OCI-LY7 (cell line): ENCODE measurements around the gene ADCY3. TPM values are rescaled to one million over a fixed set of nuclear protein-coding genes. Genes with fewer than 3 reads are reported as not detected.

Source experiments
- BruUV-seq: library from RNA; stranded (reverse); fragments of 400-500 nt; replicated peaks from 2 replicates; lab custom pipeline; 2021; lab: Mats Ljungman, UMichigan
- CTCF ChIA-PET: fragments of 300-600 bp; sonication (Branson Sonifier 250); formaldehyde crosslinking; loops from one replicate; lab custom pipeline; 2022; ENCODE audit warnings: antibody characterized with exemption; ENCODE audit not compliant: unreplicated experiment; lab: Charles Lee
- POLR2A ChIA-PET: fragments of 300-600 bp; sonication (Branson Sonifier 250); formaldehyde crosslinking; loops from one replicate; lab custom pipeline; 2022; ENCODE audit warnings: antibody characterized with exemption; lab: Charles Lee
- DNase-seq: peaks from one replicate; pipeline ENCODE4 v3.0.0-alpha.2; 2015; ENCODE audit warnings: low spot score
- H2AFZ ChIP-seq: fragments of 200-600 bp; sonication (generic), shearing (Covaris generic); 2 replicates; pipeline ENCODE4 v1.6.1; 2014; ENCODE audit warnings: mild to moderate bottlenecking, antibody characterized with exemption, low read length, moderate library complexity
- H3K27ac ChIP-seq: fragments of 200-600 bp; sonication (generic); 2 replicates; pipeline ENCODE4 v1.5.1; 2014; ENCODE audit warnings: mixed run types, low read depth, mild to moderate bottlenecking, moderate library complexity, low read length, inconsistent platforms; ENCODE audit not compliant: poor library complexity, severe bottlenecking
- H3K36me3 ChIP-seq: fragments of 200-600 bp; sonication (generic); 2 replicates; pipeline ENCODE4 v1.6.1; 2014; ENCODE audit warnings: mild to moderate bottlenecking, antibody characterized with exemption, low read length, moderate library complexity, mixed read lengths; ENCODE audit not compliant: insufficient read depth
- H3K4me1 ChIP-seq: fragments of 200-600 bp; sonication (generic); 2 replicates; pipeline ENCODE4 v1.5.1; 2014; ENCODE audit warnings: mild to moderate bottlenecking, low read length; ENCODE audit not compliant: insufficient read depth, poor library complexity, severe bottlenecking
- H3K4me2 ChIP-seq: fragments of 200-600 bp; sonication (generic); 2 replicates; pipeline ENCODE4 v1.6.1; 2014; ENCODE audit warnings: mild to moderate bottlenecking, low read length
- H3K4me3 ChIP-seq: fragments of 200-600 bp; sonication (generic); 2 replicates; pipeline ENCODE4 v1.5.1; 2014; ENCODE audit warnings: mild to moderate bottlenecking, low read depth, low read length; ENCODE audit not compliant: poor library complexity, severe bottlenecking
- H3K79me2 ChIP-seq: fragments of 200-600 bp; sonication (generic); 2 replicates; pipeline ENCODE4 v1.6.1; 2016; ENCODE audit warnings: low read depth, mild to moderate bottlenecking, low read length, moderate library complexity, mixed read lengths; ENCODE audit not compliant: insufficient read depth
- H3K9me2 ChIP-seq: fragments of 200-600 bp; sonication (generic); 2 replicates; pipeline ENCODE4 v1.6.1; 2016; ENCODE audit warnings: mild to moderate bottlenecking, low read length, mixed read lengths; ENCODE audit not compliant: insufficient read depth
- H3K9me3 ChIP-seq: fragments of 200-600 bp; sonication (generic); 2 replicates; pipeline ENCODE4 v1.6.1; 2014; ENCODE audit warnings: mild to moderate bottlenecking, mixed run types, low read length, mixed read lengths
- H4K20me1 ChIP-seq: fragments of 200-600 bp; sonication (generic); 2 replicates; pipeline ENCODE4 v1.6.1; 2014; ENCODE audit warnings: mild to moderate bottlenecking, antibody characterized with exemption, low read length, moderate library complexity, mixed read lengths; ENCODE audit not compliant: insufficient read depth
- EZH2phosphoT487 ChIP-seq: fragments of 200-600 bp; sonication (generic); IDR thresholded peaks from 2 replicates; pipeline ENCODE4 v1.6.1; 2018; ENCODE audit warnings: low read depth, borderline replicate concordance, mild to moderate bottlenecking, mixed run types, antibody characterized with exemption, low read length, moderate library complexity, mixed read lengths
- intact Hi-C: fragments of 100-400 bp; cut with micrococcal nuclease; formaldehyde crosslinking; loops from one replicate; pipeline ENCODE4 v1.10.0; 2022; ENCODE audit not compliant: unreplicated experiment
- total RNA-seq, 2 experiments: library from RNA; depleted of rRNA in 1 of 2; stranded (reverse); fragments of >200 nt in 1 of 2; shearing (Covaris generic) in 1 of 2; gene quantifications; 2 replicates each; pipeline ENCODE4 v1.2.3, GENCODE V29; 2014 to 2022
- TF ChIP-seq, protein P1 (sequence below): fragments of 200-600 bp; sonication (generic); conservative IDR thresholded peaks from 2 replicates; pipeline ENCODE4 v1.5.1; 2014; ENCODE audit warnings: mild to moderate bottlenecking, antibody characterized with exemption, low read length, moderate library complexity, mixed read lengths

ADCY3 gene
- total RNA-seq, 2 experiments from 2014 or later, result 45.8 to 55.0 TPM

DNA sequence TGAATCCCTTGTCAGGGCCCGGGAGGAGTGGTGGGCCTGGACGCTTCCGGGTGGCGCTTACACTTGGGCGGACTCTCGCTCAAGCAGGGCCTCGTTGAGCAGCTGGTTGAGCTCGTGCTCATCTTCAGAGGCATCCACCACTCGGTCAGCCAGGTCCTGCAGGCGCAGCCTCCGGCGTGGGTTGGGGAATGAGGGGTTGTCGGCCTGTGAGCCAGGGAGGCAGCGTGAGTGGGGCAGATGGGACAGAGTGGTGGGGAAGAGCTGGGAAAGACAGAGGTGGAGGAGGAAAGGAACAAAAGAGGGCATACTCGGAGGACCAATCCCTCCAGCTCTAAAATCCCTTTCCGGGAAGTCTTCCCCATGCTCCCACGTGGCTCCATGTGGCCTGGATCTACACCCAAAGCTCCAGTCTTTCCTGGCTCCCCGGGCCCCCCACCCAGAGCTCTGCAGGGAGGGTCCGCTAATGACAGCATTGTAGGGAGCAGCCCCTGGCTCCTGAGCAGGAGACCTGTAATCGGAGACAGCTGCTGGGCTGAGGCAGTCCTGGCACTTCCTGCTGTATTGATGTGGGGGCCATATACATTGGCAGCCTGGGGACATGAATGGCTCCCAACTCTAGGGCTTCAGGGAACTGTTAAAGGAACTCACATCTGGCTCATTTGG lies 85.2 kb downstream of the ADCY3 start:
- no peaks in the 10 kb centered on the region for H3K9me2 ChIP-seq
- TF ChIP-seq, protein P1, sequence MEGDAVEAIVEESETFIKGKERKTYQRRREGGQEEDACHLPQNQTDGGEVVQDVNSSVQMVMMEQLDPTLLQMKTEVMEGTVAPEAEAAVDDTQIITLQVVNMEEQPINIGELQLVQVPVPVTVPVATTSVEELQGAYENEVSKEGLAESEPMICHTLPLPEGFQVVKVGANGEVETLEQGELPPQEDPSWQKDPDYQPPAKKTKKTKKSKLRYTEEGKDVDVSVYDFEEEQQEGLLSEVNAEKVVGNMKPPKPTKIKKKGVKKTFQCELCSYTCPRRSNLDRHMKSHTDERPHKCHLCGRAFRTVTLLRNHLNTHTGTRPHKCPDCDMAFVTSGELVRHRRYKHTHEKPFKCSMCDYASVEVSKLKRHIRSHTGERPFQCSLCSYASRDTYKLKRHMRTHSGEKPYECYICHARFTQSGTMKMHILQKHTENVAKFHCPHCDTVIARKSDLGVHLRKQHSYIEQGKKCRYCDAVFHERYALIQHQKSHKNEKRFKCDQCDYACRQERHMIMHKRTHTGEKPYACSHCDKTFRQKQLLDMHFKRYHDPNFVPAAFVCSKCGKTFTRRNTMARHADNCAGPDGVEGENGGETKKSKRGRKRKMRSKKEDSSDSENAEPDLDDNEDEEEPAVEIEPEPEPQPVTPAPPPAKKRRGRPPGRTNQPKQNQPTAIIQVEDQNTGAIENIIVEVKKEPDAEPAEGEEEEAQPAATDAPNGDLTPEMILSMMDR, result no peak
- TF ChIP-seq EZH2phosphoT487, result no peak
- no peaks in the 10 kb centered on the region for H4K20me1 ChIP-seq
- H3K4me2 ChIP-seq, result no peak overlapping the region
- H3K27ac ChIP-seq, result no peak overlapping the region
- H3K4me1 ChIP-seq, result no peaks in the 10 kb centered on the region
- H2AFZ ChIP-seq, result no peak overlapping the region
- no peak overlapping the region for H3K4me3 ChIP-seq
- CTCF ChIA-PET, result interaction anchor here (0.6 kb wide), 1 partner anchor 106 kb away, joined by 3 read pairs; no protein-coding TSS in a partner anchor
- intact Hi-C loops, result no loop called here
- H3K36me3 ChIP-seq, result peaks cover 38% of the 10 kb centered on the region
- H3K9me3 ChIP-seq, result no peaks in the 10 kb centered on the region
- POLR2A ChIA-PET, result no interaction called here
- DNase-seq, result no peak
- BruUV-seq, result no TSS peak
- no peaks in the 10 kb centered on the region for H3K79me2 ChIP-seq

DNA sequence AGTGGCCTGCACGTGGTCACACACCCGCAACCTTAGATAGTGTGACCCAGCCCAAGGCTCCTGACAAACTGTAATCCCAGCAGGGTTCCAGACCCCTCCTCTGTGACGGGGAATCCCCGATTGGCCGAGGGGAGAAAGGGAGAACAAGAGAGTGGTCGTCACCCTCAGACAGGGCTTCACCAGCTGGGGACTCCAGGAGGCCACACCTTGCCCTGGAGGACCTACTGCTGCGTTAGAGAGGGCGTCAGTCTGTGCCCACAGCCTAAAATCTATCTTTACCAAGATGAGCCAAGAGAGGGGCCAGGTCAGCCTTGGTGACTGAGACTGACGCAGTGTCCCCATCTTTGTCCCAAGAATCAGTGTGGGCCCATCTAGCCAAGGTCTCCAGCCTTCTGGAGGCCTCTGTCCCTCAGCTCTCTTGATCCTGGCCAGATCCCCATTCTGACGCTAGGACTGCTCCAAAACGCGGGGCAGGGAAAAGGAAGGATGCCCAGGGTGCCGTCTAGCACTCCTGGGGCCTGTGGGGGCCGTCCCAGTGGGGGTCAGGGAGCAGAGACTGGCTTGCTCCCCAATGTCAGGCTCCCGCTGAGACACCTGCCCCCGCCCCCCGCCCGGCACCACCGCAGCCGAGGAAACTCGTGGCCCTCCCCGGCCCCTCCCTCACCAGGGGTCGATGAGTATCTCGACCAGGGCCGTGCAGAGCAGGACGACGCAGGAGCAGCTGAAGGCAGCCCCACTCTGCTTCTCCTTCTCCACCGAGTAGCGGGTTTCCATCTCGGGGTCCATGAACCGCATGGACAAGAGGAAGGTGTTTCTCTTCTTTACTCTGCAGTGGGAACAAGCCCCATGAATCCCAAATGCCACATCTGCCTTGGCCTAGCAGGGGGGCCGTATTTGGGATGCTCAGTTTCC lies 86.0 kb downstream of the ADCY3 start:
- no peak for TF ChIP-seq EZH2phosphoT487
- TF ChIP-seq, protein P1, result no peak
- H4K20me1 ChIP-seq, result no peaks in the 10 kb centered on the region
- no peaks in the 10 kb centered on the region for H3K9me3 ChIP-seq
- DNase-seq, result no peak
- H3K9me2 ChIP-seq, result no peaks in the 10 kb centered on the region
- intact Hi-C loops, result no loop called here
- H2AFZ ChIP-seq, result no peak overlapping the region
- no TSS peak for BruUV-seq
- no peak overlapping the region for H3K27ac ChIP-seq
- ChIA-PET CTCF (no interaction called here), POLR2A (no interaction called here)
- H3K4me3 ChIP-seq, result no peak overlapping the region
- no peaks in the 10 kb centered on the region for H3K79me2 ChIP-seq
- H3K4me2 ChIP-seq, result no peak overlapping the region
- H3K36me3 ChIP-seq, result peaks cover 36% of the 10 kb centered on the region
- H3K4me1 ChIP-seq, result no peaks in the 10 kb centered on the region
